Left lung (tissue), 10 donors: ENCODE measurements around the gene NR2C2AP. TPM values are rescaled to one million over a fixed set of nuclear protein-coding genes. Genes with fewer than 3 reads are reported as not detected.

Experiments
- ATAC-seq: fragments of 200-7000 bp; cut with Tn5 transposase; one replicate; pipeline ENCODE4 v1.9.1; 2020; ENCODE audit warnings: moderate library complexity
- DNase-seq, 4 donors: peaks; one replicate each; pipeline ENCODE4 v3.0.0-alpha.2; 2013 to 2020
- H3K27ac ChIP-seq, 2 donors: fragments of 200-600 bp; sonication (generic) in 1 of 2; one replicate each; pipeline versions ENCODE4 v1.5.0 to v1.8.0; 2020 to 2021
- H3K27me3 ChIP-seq, 2 donors: fragments of 200-600 bp; sonication (generic) in 1 of 2; one replicate each; pipeline versions ENCODE4 v1.5.0 to v1.8.0; 2020 to 2021
- H3K36me3 ChIP-seq, 2 donors: fragments of 200-600 bp; sonication (generic) in 1 of 2; one replicate each; pipeline versions ENCODE4 v1.5.0 to v1.8.0; 2020 to 2021
- H3K4me1 ChIP-seq, 2 donors: fragments of 200-600 bp; one replicate each; pipeline ENCODE4 v1.8.0; 2021
- H3K4me3 ChIP-seq, 2 donors: fragments of 200-600 bp; sonication (generic) in 1 of 2; one replicate each; pipeline versions ENCODE4 v1.5.0 to v1.8.0; 2020 to 2021; ENCODE audit warnings: mild to moderate bottlenecking in 1 of 2
- H3K9me3 ChIP-seq, 2 donors: fragments of 200-600 bp; sonication (generic) in 1 of 2; one replicate each; pipeline versions ENCODE4 v1.5.0 to v1.8.0; 2020 to 2021
- CTCF ChIP-seq, 2 donors: fragments of 200-600 bp; sonication (generic) in 1 of 2; IDR thresholded peaks; one replicate each; pipeline versions ENCODE4 v1.5.0 to v1.8.0; 2021; ENCODE audit warnings: antibody characterized with exemption in 2 of 2
- intact Hi-C, 2 donors: fragments of 100-400 bp; cut with DNase I; formaldehyde crosslinking; loops; one replicate each; pipeline versions ENCODE4 v1.11.2 to v1.14.2; 2022
- polyA plus RNA-seq, 6 donors: library from polyadenylated mRNA; unstranded; fragments of 120-200 nt; gene quantifications; one replicate each; pipeline ENCODE4 v1.2.1, GENCODE V29; 2013; ENCODE audit not compliant: insufficient read length in 6 of 6
- total RNA-seq, 2 donors: library from RNA; stranded (reverse); fragmentation: NEBNext Ultra II Directional; extraction: Animal tissue kit (Norgen Biotek cat#: 25700); gene quantifications; one replicate each; pipeline ENCODE4 v1.2.1, GENCODE V29; 2021
- donor health status: DM: no; HTN: yes; CAD: no.
- donor health status: DM: no; HTN: no; CAD: no.

NR2C2AP gene
- total and polyA plus RNA-seq, 8 donors: 10.4 to 22.3 (median 11.9) TPM

GRCh38 chr19:19160461-19161035 lies 42.7 kb downstream of the NR2C2AP start:
- ATAC-seq (no peak), DNase-seq (no peak)
- no peak overlapping the region for H3K4me3 ChIP-seq
- H3K36me3 ChIP-seq: peaks cover 0 to 10% of the 10 kb centered on the region in 2 donors
- TF ChIP-seq CTCF (IDR thresholded peaks at IDR 0.05): no peak
- no peaks in the 10 kb centered on the region for H3K9me3 ChIP-seq
- no peaks in the 10 kb centered on the region for H3K27me3 ChIP-seq
- intact Hi-C loops: no loop called here
- H3K4me1 ChIP-seq: no peaks in the 10 kb centered on the region
- no peak overlapping the region for H3K27ac ChIP-seq

DNA sequence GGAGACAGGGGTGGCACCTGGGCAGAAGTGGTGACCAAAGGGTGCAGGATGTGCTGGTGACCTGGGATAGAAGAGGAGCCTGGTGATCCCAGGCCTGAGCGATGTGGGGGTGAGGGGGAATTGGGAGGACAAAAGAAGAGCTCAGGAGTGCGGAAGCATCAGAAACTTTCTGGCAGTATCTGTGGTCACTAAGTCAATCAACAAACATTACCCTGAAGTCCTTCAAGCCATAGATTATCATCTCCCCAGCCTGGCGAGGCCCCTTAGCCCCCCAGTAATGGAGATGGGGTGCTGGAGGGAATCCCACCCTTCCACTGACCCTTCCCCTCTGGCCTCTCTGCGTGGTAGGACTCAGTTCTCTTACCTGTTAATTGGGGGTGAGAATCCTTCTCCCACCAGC lies 43.7 kb downstream of the NR2C2AP start:
- Histone ChIP-seq H3K36me3 (peaks cover 0 to 10% of the 10 kb centered on the region in 2 donors), H3K27me3 (no peaks in the 10 kb centered on the region), H3K4me1 (no peaks in the 10 kb centered on the region), H3K9me3 (no peaks in the 10 kb centered on the region), H3K27ac (no peak overlapping the region), H3K4me3 (no peak overlapping the region)
- no peak for DNase-seq
- TF ChIP-seq CTCF (IDR thresholded peaks at IDR 0.05): no peak
- no peak for ATAC-seq
- intact Hi-C loops: no loop called here

GRCh38 chr19:19157808-19158207 lies 45.4 kb downstream of the NR2C2AP start:
- H3K36me3 ChIP-seq: peaks cover 0 to 10% of the 10 kb centered on the region in 2 donors
- H3K27me3 ChIP-seq: no peaks in the 10 kb centered on the region
- no peak overlapping the region for H3K27ac ChIP-seq
- H3K4me3 ChIP-seq: no peak overlapping the region
- intact Hi-C loops: no loop called here
- no peaks in the 10 kb centered on the region for H3K9me3 ChIP-seq
- H3K4me1 ChIP-seq: no peaks in the 10 kb centered on the region
- ATAC-seq: no peak
- DNase-seq: no peak
- no peak for TF ChIP-seq CTCF (IDR thresholded peaks at IDR 0.05)

- H3K4me3 ChIP-seq: no peak overlapping the region
- no peak for ATAC-seq
- no peak for TF ChIP-seq CTCF (IDR thresholded peaks at IDR 0.05)
Observed at GRCh38 chr19:19155495-19156219, 47.6 kb downstream of the NR2C2AP start.

DNA sequence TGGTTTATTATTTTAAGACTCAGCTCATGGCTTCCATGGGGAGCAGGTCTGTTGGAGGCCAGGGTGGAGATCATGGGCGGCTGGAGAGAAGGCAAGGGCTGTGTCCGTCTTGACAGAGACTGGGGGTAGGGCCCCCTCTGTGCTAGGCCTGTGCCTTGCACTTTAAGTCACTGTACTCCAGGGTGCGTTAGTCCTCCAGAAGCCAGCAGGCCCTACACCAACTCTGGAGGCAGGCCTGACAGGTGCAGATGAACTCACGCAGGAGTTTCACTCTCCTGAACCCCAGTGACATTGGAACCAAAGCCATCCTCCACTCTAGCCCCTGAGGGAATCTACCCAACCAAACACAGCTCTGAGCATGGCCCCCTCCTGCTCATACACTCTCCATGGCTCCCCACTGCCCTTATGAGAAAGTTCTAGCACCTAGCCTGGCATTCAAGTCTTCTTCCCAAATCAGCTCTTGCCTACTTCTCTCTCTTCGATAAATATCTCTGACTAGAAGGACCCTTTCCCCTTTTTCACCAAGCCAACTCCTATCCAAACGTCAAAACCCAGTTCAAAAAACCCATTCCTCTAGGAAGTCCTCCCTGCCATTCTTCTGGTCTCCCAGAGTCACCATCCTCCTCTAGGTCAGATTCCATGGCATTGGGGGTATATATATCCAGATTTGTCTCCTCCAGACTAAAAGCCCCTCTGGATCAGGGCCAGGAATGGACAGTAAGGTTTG lies 48.3 kb downstream of the NR2C2AP start:
- no peak for TF ChIP-seq CTCF (IDR thresholded peaks at IDR 0.05)
- intact Hi-C loops: no loop called here
- DNase-seq (no peak), ATAC-seq (no peak)
- H3K4me3 ChIP-seq: no peak overlapping the region
- H3K9me3 ChIP-seq: no peaks in the 10 kb centered on the region
- H3K36me3 ChIP-seq: peaks cover 0 to 10% of the 10 kb centered on the region in 2 donors
- H3K4me1 ChIP-seq: no peaks in the 10 kb centered on the region
- no peak overlapping the region for H3K27ac ChIP-seq
- no peaks in the 10 kb centered on the region for H3K27me3 ChIP-seq

More at GRCh38 chr19:19155495-19156219, 47.6 kb downstream of the NR2C2AP start:
- Histone ChIP-seq H3K27ac (no peak overlapping the region), H3K36me3 (peaks cover 0 to 10% of the 10 kb centered on the region in 2 donors), H3K4me1 (no peaks in the 10 kb centered on the region), H3K9me3 (no peaks in the 10 kb centered on the region), H3K27me3 (no peaks in the 10 kb centered on the region)
- DNase-seq: no peak
- intact Hi-C loops: no loop called here
